Activated T-cell treated with anti-CD3 and anti-CD28 coated beads, Interleukin-2, amount 50 U/mL, for 24 hours (primary cell): ENCODE data around the gene LACRT.
"Not testable (repeated sequence)": the region's sequence is repeated elsewhere in the genome, so short reads cannot be mapped to it uniquely, and the experiment has no call there.

Experiments used
- DNase-seq: peaks from one replicate; pipeline ENCODE4 v3.0.0-alpha.2; 2020
- H3K27ac Mint-ChIP-seq: 2 replicates; pipeline ENCODE4 v1.8.0; 2020; ENCODE audit warnings: mild to moderate bottlenecking, mixed read lengths
- H3K27me3 Mint-ChIP-seq: 2 replicates; pipeline ENCODE4 v1.8.0; 2020; ENCODE audit warnings: mixed read lengths
- H3K36me3 Mint-ChIP-seq: 2 replicates; pipeline ENCODE4 v1.8.0; 2020; ENCODE audit warnings: low read depth, mixed read lengths
- H3K4me1 Mint-ChIP-seq: 2 replicates; pipeline ENCODE4 v1.8.0; 2020; ENCODE audit warnings: low read depth, mixed read lengths
- H3K4me3 Mint-ChIP-seq: 2 replicates; pipeline ENCODE4 v1.8.0; 2020; ENCODE audit warnings: mild to moderate bottlenecking, moderate library complexity, mixed read lengths
- H3K9me3 Mint-ChIP-seq: 2 replicates; pipeline ENCODE4 v1.8.0; 2020; ENCODE audit warnings: mixed read lengths

Gene LACRT, protein sequence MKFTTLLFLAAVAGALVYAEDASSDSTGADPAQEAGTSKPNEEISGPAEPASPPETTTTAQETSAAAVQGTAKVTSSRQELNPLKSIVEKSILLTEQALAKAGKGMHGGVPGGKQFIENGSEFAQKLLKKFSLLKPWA

GRCh38 chr12:54634795-54635194, at the start of gene LACRT:
TSS of gene LACRT (minus strand) at chr12:54634895. CDS start at chr12:54634841, 54 bp downstream.
- H3K4me3 Mint-ChIP-seq = no peak within 1 kb of the TSS
- peaks cover 2% of the 10 kb centered on the region for H3K4me1 Mint-ChIP-seq
- H3K9me3 Mint-ChIP-seq = peaks cover 4% of the 10 kb centered on the region
- DNase-seq = no peak
- H3K27me3 Mint-ChIP-seq = peaks cover 25% of the 10 kb centered on the region
- no peak within 1 kb of the TSS for H3K27ac Mint-ChIP-seq
- no peaks in the 10 kb centered on the region for H3K36me3 Mint-ChIP-seq

DNA sequence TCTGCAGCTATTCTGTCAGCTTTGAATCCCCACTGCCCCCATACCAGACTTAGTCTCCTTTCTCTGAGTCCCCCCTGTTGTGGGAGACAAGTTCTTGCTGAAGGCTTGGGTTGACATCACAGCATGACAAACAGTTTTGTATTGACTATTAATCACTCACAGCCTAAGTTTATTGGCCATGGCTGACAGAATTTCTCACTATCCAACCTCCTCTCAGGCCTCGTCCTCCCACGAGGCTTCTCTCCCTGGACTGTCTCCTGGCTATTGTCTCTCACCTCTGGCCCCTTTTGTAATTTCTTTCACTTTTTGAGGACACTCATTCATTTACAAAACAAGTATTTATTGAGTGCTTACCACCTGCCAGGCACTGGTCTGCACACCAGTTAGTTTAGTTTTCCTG, 48.7 kb upstream of the LACRT start:
- Mint-ChIP-seq H3K36me3 (no peaks in the 10 kb centered on the region), H3K27ac (no peak overlapping the region), H3K27me3 (peaks cover 75% of the 10 kb centered on the region), H3K9me3 (no peaks in the 10 kb centered on the region), H3K4me1 (no peaks in the 10 kb centered on the region), H3K4me3 (no peak overlapping the region)
- DNase-seq = no peak

GRCh38 chr12:54682674-54683073, 48.0 kb upstream of the LACRT start:
- no peaks in the 10 kb centered on the region for H3K9me3 Mint-ChIP-seq
- no peak overlapping the region for H3K4me3 Mint-ChIP-seq
- no peaks in the 10 kb centered on the region for H3K4me1 Mint-ChIP-seq
- no peak overlapping the region for H3K27ac Mint-ChIP-seq
- H3K36me3 Mint-ChIP-seq = no peaks in the 10 kb centered on the region
- peaks cover 72% of the 10 kb centered on the region for H3K27me3 Mint-ChIP-seq
- no peak for DNase-seq

GRCh38 chr12:54680374-54680773, 45.7 kb upstream of the LACRT start:
- Mint-ChIP-seq H3K36me3 (no peaks in the 10 kb centered on the region), H3K27ac (no peak overlapping the region), H3K27me3 (peaks cover 67% of the 10 kb centered on the region), H3K4me3 (no peak overlapping the region), H3K9me3 (no peaks in the 10 kb centered on the region), H3K4me1 (no peaks in the 10 kb centered on the region)
- no peak for DNase-seq

DNA sequence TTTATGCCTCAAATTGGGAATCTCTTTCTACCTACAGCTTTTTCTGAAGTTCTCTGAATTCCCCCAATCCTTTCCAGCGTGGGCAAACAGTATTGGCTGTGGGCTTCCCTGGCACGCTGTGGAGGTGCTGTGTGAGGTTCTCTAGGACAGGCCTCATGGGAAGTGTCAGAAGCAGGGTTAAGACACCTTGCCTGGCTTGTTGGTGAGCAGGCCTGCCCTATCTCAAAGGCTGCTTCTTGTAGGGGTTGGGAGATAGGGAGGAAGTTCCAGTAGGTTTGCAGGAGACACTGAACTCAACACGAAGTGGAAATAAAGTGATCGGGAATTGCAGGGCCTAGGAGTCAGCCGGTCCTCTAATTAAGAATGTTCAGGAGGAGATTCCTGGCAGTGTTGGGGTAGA, 43.4 kb upstream of the LACRT start:
- Mint-ChIP-seq H3K36me3 (no peaks in the 10 kb centered on the region), H3K27me3 (peaks cover 48% of the 10 kb centered on the region), H3K4me3 (no peak overlapping the region), H3K4me1 (no peaks in the 10 kb centered on the region), H3K9me3 (no peaks in the 10 kb centered on the region), H3K27ac (no peak overlapping the region)
- no peak for DNase-seq

- no peak for DNase-seq
- H3K4me1 Mint-ChIP-seq = no peaks in the 10 kb centered on the region
- H3K36me3 Mint-ChIP-seq = no peaks in the 10 kb centered on the region
Measured at GRCh38 chr12:54667945-54668344, 33.2 kb upstream of the LACRT start.

GRCh38 chr12:54666008-54666407, 31.3 kb upstream of the LACRT start:
- Mint-ChIP-seq H3K9me3 (no peaks in the 10 kb centered on the region), H3K4me1 (no peaks in the 10 kb centered on the region), H3K4me3 (no peak overlapping the region), H3K36me3 (no peaks in the 10 kb centered on the region), H3K27ac (no peak overlapping the region), H3K27me3 (peaks cover 34% of the 10 kb centered on the region)
- DNase-seq = no peak

More at GRCh38 chr12:54667945-54668344, 33.2 kb upstream of the LACRT start:
- Mint-ChIP-seq H3K4me3 (no peak overlapping the region), H3K27me3 (peaks cover 41% of the 10 kb centered on the region), H3K27ac (no peak overlapping the region), H3K9me3 (no peaks in the 10 kb centered on the region)

DNA sequence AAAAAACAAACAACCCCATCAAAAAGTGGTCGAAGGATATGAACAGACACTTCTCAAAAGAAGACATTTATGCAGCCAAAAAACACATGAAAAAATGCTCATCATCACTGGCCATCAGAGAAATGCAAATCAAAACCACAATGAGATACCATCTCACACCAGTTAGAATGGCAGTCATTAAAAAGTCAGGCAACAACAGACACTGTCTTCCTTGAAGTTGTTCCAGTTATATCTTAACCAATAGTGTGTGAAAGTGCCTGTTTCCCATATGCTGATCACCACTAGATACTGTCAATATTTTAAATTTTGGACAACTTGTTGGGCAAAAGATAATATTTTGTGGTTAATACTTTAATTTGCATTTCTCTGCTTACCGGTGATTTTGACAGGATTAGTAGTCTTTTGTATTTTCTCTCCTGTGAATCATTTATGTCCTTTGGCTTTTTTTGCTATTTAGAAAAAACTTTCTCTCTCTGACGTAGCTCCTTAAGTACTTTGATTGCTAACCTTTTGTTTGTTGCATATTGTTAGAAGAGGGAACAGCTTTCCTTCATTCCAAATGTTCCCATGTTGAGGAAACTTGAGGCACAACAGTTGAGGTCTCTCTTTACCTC, 30.4 kb upstream of the LACRT start:
- not testable (repeated sequence) for H3K27ac Mint-ChIP-seq, H3K4me3 Mint-ChIP-seq, DNase-seq, H3K9me3 Mint-ChIP-seq, H3K36me3 Mint-ChIP-seq, H3K4me1 Mint-ChIP-seq
- peaks cover 31% of the 10 kb centered on the region for H3K27me3 Mint-ChIP-seq

- H3K9me3 Mint-ChIP-seq = no peaks in the 10 kb centered on the region
- no peak overlapping the region for H3K27ac Mint-ChIP-seq
- H3K4me1 Mint-ChIP-seq = no peaks in the 10 kb centered on the region
- no peak for DNase-seq
- no peaks in the 10 kb centered on the region for H3K36me3 Mint-ChIP-seq
- H3K4me3 Mint-ChIP-seq = no peak overlapping the region
- H3K27me3 Mint-ChIP-seq = peaks cover 30% of the 10 kb centered on the region
Measured at GRCh38 chr12:54663603-54664002, 28.9 kb upstream of the LACRT start.

GRCh38 chr12:54662026-54662425, 27.3 kb upstream of the LACRT start:
- DNase-seq = no peak
- Mint-ChIP-seq H3K9me3 (no peaks in the 10 kb centered on the region), H3K36me3 (no peaks in the 10 kb centered on the region), H3K27me3 (peaks cover 33% of the 10 kb centered on the region), H3K27ac (no peak overlapping the region), H3K4me1 (no peaks in the 10 kb centered on the region), H3K4me3 (no peak overlapping the region)

DNA sequence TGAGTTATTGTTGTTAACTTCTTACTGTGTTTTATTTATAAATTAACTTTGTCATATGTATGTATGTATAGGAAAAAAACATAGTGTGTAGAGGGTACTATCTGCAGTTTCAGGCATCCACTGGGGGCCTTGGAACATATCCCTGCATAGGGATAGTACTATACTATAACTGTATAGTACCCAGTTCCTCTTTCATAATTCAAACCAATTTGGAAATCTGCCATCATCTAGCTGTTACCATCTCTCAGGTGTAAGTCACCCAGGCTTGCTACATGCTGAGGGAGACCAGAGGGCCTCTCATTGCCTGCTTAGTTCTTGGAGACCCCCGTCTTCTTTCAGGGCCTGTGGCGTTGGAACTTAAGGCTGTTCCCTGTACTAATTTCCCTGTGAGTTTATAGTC, 26.4 kb upstream of the LACRT start:
- DNase-seq = no peak
- Mint-ChIP-seq H3K9me3 (no peaks in the 10 kb centered on the region), H3K4me1 (no peaks in the 10 kb centered on the region), H3K27me3 (peaks cover 33% of the 10 kb centered on the region), H3K36me3 (no peaks in the 10 kb centered on the region), H3K27ac (no peak overlapping the region), H3K4me3 (no peak overlapping the region)

DNA sequence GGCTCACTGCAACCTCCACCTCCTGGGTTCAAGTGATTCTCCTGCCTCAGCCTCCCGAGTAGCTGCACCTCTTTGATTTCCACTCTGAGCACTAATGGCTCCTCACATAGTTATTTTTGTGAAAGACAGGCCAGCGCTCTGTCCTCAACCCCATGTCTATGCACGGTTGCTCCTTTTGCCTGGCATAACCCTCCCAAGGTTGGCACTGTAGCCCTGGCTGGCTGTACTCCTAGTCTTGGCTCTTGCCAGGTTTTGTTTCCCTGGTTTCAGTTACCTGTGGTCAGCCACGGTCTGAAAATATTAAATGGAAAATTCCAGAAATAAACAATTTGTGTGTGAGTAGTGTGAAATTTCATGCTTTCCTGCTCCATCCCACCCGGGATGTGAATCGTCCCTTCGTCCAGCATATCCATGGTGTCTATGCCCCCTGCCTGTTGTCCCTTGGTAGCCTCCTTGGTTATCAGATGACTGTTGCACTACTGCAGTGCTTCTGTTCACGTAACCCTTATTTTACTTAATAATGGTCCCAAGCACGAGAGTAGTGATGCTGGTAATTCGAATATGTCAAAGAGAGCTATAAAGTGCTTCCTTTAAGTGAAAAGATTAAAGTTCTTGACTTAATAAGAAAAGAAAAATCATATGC, 25.7 kb upstream of the LACRT start:
- Mint-ChIP-seq H3K27me3 (peaks cover 29% of the 10 kb centered on the region), H3K9me3 (no peaks in the 10 kb centered on the region), H3K36me3 (no peaks in the 10 kb centered on the region), H3K4me1 (no peaks in the 10 kb centered on the region), H3K4me3 (no peak overlapping the region), H3K27ac (no peak overlapping the region)
- DNase-seq = no peak

DNA sequence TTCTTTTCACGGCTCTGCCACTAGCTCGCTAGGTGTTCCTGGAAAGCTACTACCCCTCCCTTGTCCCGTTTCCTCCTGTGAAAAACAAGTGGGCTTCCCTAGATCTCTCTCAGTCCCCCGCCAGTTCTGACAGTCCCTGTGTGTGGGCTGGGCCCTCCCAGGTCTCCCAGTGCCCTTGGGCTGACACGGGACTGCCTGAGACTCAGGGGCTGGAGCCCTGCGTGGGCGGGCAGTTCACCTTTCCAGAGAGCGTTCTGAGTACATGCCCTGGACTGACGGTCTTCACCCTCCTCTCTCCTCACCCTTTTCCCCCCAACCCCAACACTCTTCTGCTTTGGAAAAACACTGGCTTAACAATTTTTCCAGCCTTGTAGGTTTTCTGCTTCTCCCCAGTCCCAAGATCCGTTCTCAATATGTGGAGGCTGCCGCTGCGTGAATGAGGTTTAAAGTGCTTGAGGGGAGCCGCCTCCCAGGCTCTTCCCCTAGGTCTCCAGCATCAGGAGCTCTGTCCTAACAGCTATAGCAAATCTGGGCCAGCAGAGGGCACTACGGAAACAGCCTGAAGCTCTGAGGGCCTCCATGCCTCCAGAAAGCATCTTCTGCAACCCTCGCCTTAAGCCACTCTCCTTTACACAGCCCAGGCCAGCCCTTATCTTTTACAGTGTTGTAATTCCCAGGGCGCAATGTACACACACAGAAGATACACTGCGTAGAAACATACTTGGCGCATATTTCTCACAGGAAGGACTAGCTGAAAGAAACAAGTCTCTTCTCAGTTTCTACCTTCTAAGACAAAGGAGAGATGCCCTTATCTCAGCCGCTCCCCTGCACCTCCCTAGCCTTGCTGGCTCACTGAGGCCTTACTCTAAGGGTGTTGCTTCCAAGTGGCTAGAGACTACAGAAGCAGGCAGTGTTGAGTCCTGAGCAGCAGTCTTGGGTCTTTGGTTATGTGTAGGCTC, 23.9 kb upstream of the LACRT start:
- H3K36me3 Mint-ChIP-seq = no peaks in the 10 kb centered on the region
- no peak overlapping the region for H3K27ac Mint-ChIP-seq
- H3K27me3 Mint-ChIP-seq = peaks cover 21% of the 10 kb centered on the region
- no peak overlapping the region for H3K4me3 Mint-ChIP-seq
- DNase-seq = peak; percentile 52
- H3K4me1 Mint-ChIP-seq = no peaks in the 10 kb centered on the region
- no peaks in the 10 kb centered on the region for H3K9me3 Mint-ChIP-seq

- Mint-ChIP-seq H3K4me1 (no peaks in the 10 kb centered on the region), H3K36me3 (no peaks in the 10 kb centered on the region), H3K4me3 (no peak overlapping the region), H3K27ac (no peak overlapping the region), H3K27me3 (peaks cover 26% of the 10 kb centered on the region), H3K9me3 (no peaks in the 10 kb centered on the region)
- DNase-seq = no peak
Measured at GRCh38 chr12:54657105-54657607, 22.5 kb upstream of the LACRT start.
